HG03280 (cell line): ENCODE data around the gene CXorf58.
"Not testable (repeated sequence)": the region's sequence is repeated elsewhere in the genome, so short reads cannot be mapped to it uniquely, and the experiment has no call there.

ENCODE experiments used
- ATAC-seq: cut with Tn5 transposase; IDR thresholded peaks from one replicate; pipeline ENCODE4 v1.9.1; 2021; ENCODE audit warnings: mild to moderate bottlenecking, moderate library complexity; ENCODE audit not compliant: unreplicated experiment

The CXorf58 gene

GRCh38 chrX:23907498-23908218 lies at the start of gene CXorf58, which contains the start of gene APOO:
Gene CXorf58, plus strand, starts transcription at chrX:23908006. Its CDS starts 2,297 bp downstream, at chrX:23910303.
Gene APOO, minus strand, starts transcription at chrX:23907938. Its CDS starts 236 bp downstream, at chrX:23907702.
- ATAC-seq = peak; percentile 93

GRCh38 chrX:23859238-23859637 lies 48.6 kb upstream of the CXorf58 start:
- not testable (repeated sequence) for ATAC-seq

GRCh38 chrX:23861215-23861896 lies 46.5 kb upstream of the CXorf58 start:
- ATAC-seq = no peak

- not testable (repeated sequence) for ATAC-seq
Observed at GRCh38 chrX:23861952-23862351, 45.9 kb upstream of the CXorf58 start.

GRCh38 chrX:23864742-23865326 lies 43.0 kb upstream of the CXorf58 start:
- ATAC-seq = no peak

GRCh38 chrX:23870041-23870440 lies 37.8 kb upstream of the CXorf58 start:
- ATAC-seq = no peak

GRCh38 chrX:23871905-23872546 lies 35.8 kb upstream of the CXorf58 start:
- ATAC-seq = no peak

- no peak for ATAC-seq
Observed at GRCh38 chrX:23879380-23880090, 28.3 kb upstream of the CXorf58 start.

- ATAC-seq = no peak
Observed at GRCh38 chrX:23883737-23884354, 24.0 kb upstream of the CXorf58 start.

- no peak for ATAC-seq
Observed at GRCh38 chrX:23884427-23885024, 23.3 kb upstream of the CXorf58 start.

- ATAC-seq = no peak
Observed at GRCh38 chrX:23885803-23886202, 22.0 kb upstream of the CXorf58 start.

GRCh38 chrX:23887451-23887850 lies 20.4 kb upstream of the CXorf58 start:
- ATAC-seq = no peak

- no peak for ATAC-seq
Observed at GRCh38 chrX:23887918-23888317, 19.9 kb upstream of the CXorf58 start.

- ATAC-seq = no peak
Observed at GRCh38 chrX:23888887-23889501, 18.8 kb upstream of the CXorf58 start.

- ATAC-seq = no peak
Observed at GRCh38 chrX:23890933-23891332, 16.9 kb upstream of the CXorf58 start.

- not testable (repeated sequence) for ATAC-seq
Observed at GRCh38 chrX:23894993-23895392, 12.8 kb upstream of the CXorf58 start.

- not testable (repeated sequence) for ATAC-seq
Observed at GRCh38 chrX:23896539-23896938, 11.3 kb upstream of the CXorf58 start.

GRCh38 chrX:23896981-23897380 lies 10.8 kb upstream of the CXorf58 start:
- ATAC-seq = no peak

- no peak for ATAC-seq
Observed at GRCh38 chrX:23898412-23898959, 9.3 kb upstream of the CXorf58 start.
